GM19025 (cell line): ENCODE measurements around the gene PSTPIP2.
"Not testable (repeated sequence)": the region's sequence is repeated elsewhere in the genome, so short reads cannot be mapped to it uniquely, and the experiment has no call there.

ENCODE experiments used
- ATAC-seq: cut with Tn5 transposase; IDR thresholded peaks from one replicate; pipeline ENCODE4 v1.9.1; 2021; ENCODE audit warnings: mild to moderate bottlenecking, low read depth, moderate library complexity; ENCODE audit not compliant: unreplicated experiment

Gene PSTPIP2

DNA sequence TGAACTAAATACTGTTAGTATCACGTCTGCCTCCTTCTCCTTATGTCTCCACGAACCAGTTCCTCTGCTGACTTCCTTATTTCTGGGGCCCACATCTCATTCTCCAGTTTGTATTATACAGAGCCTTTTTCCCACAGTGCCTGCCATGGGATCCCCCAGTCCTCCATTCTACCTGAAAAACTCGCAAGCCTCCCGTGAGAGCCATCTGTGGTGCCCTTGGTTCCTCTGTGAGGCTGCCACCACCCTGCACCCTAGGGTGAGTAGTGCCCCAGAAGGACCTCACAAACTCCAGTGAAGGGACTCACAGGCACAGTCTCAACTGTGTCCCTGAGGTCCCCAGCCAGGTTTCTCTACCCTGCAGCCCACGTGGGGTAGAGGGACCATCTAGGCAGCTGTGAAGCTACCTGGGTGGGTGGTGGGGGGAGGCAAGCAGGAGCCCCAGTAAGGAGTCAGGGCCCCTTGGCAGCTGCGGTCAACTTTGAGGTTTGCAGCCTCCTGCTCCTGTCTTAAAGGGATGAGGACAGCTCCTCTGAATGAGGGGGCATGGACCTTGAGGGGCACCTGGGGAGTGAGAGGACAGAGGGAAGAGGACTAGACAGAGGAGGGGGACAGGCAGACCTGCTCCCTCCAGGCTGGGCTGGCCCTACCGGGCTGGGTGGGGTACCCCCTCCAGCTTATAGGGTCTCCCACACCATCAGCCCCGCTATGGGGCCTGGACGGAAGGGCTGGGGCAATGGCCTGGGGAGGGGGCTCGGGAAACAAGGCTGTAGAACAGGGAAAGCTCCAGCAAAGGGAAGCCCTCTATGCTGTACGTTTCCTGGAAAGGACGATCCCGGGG is 1.0 kb downstream of the PSTPIP2 start:
- ATAC-seq: no peak

DNA sequence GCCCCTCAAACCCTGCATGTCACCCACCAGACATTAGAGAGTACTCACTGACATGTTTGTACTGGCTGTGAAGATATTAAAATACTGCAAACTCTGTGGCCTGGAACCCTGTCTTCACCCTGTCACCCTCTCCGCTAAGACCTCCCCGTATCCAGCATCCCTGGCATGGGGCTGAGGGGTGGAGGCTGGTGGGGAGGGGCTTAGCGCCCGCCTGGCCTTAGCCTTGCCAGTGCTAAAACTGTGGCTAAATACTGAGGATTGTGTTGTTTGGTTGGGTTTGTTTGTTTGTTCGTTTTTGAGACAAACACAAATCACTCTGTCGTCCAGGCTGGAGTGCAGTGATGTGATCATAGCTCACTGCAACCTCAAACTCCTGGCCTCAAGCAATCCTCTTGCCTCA is 1.8 kb downstream of the PSTPIP2 start:
- no peak for ATAC-seq

GRCh38 chr18:46069524-46069923 is 2.5 kb downstream of the PSTPIP2 start:
- no peak for ATAC-seq

- no peak for ATAC-seq
These were observed 3.3 kb downstream of the PSTPIP2 start for GRCh38 chr18:46068763-46069162.

- ATAC-seq: no peak
These were observed 4.5 kb downstream of the PSTPIP2 start for GRCh38 chr18:46067438-46068007.

- ATAC-seq: no peak
These were observed 9.3 kb downstream of the PSTPIP2 start for GRCh38 chr18:46062781-46063180.

GRCh38 chr18:46061796-46062195 is 10.3 kb downstream of the PSTPIP2 start:
- ATAC-seq: no peak

GRCh38 chr18:46061387-46061786 is 10.7 kb downstream of the PSTPIP2 start:
- ATAC-seq: no peak

- no peak for ATAC-seq
These were observed 11.7 kb downstream of the PSTPIP2 start for GRCh38 chr18:46060359-46060841.

DNA sequence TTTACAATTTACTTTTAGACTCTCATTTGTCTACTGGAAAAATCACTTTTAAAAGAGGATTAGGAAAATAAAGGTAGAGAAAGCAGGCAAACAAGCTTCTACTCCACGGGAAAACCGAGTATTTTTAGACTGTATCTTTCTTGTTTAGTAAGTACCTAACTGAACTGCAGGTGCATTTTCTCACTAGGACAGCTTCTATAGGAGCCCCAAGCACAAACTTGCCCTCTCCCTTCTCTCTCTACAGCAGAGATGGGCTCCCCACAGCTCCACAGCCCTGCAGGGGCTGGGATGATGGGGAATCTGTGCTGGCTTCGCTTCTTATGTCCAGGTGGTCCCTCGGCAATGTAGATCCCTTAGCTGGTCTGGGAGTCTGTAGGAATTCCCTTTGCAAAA is 16.2 kb downstream of the PSTPIP2 start:
- ATAC-seq: no peak

DNA sequence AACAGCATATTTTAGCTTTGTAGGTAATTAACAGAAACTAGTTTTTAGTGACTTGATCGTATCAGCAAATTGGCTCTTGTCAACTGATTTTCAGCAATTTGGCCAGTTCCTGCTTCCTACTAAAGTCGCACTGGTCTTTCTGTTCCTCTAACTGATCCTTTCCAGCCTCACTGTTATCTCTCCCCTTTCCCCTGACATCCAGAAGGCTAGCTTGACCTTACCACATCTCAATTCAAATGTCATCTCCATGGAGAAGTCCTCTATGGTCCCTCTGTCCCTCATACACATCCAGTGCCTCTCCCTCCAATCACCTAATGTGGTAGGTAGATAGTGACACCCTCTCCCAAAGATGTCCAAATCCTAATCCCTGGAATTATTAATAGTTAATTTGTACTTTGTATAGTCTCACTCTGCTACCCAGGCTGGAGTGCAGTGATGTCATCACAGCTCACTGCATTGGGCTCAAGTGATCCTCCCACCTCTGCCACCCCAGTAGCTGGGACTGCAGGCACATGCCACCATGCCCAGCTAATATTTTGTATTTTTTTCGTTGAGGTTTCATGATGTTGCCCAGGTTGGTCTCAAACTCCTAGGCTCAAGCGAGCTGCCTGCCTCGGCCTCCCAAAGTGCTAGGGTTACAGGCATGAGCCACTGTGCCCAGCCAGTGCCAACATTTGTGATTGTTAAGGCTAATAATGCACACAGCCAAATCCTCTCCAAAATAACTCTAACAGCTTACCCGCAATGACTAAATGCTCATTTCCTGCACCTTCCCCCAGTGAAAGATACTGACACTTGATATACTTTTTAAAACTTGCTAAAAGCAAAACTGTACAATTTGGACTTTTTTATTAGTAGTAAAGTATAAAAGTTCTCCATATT is 16.9 kb downstream of the PSTPIP2 start:
- no peak for ATAC-seq

GRCh38 chr18:46053368-46054095 is 18.5 kb downstream of the PSTPIP2 start:
- no peak for ATAC-seq

- no peak for ATAC-seq
These were observed 20.2 kb downstream of the PSTPIP2 start for GRCh38 chr18:46051731-46052461.

- ATAC-seq: no peak
These were observed 21.8 kb downstream of the PSTPIP2 start for GRCh38 chr18:46050268-46050667.

GRCh38 chr18:46048641-46049040 is 23.4 kb downstream of the PSTPIP2 start:
- no peak for ATAC-seq

DNA sequence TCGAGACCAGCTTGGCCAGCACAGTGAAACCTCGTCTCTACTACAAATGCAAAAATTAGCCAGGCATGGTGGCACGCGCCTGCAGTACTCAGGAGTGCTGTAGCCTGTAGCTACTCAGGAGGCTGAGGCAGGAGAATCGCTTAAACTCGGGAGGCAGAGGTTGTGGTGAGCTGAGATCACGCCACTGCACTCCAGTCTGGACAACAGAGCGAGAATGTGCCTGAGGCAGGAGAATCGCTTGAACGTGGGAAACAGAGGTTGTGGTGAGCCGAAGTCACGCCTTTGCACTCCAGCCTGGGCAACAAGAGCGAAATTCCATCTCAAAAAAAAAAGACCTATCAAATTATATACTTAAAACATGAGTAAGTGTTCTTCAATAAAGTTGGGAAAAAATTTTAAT is 24.7 kb downstream of the PSTPIP2 start:
- not testable (repeated sequence) for ATAC-seq

DNA sequence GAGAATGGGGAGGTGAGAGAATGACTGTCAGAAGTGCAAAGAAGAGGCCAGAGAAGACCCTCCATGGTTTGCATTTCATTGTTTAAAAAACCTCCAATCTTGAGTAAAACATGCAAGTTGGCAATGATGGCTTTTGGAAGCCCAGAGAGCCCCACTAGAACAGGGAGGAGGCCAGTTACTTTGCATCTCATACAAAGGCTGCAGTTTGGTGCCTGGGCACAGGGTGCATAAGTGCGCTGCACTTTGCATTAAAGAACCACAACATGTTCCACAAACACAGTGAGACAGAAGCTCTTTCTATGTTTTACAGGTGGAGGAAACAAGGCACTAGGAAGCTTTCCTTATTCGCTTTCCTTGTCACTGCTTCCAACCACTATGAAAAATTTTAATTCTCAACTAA is 25.4 kb downstream of the PSTPIP2 start:
- ATAC-seq: no peak

GRCh38 chr18:46046126-46046525 is 25.9 kb downstream of the PSTPIP2 start:
- no peak for ATAC-seq

DNA sequence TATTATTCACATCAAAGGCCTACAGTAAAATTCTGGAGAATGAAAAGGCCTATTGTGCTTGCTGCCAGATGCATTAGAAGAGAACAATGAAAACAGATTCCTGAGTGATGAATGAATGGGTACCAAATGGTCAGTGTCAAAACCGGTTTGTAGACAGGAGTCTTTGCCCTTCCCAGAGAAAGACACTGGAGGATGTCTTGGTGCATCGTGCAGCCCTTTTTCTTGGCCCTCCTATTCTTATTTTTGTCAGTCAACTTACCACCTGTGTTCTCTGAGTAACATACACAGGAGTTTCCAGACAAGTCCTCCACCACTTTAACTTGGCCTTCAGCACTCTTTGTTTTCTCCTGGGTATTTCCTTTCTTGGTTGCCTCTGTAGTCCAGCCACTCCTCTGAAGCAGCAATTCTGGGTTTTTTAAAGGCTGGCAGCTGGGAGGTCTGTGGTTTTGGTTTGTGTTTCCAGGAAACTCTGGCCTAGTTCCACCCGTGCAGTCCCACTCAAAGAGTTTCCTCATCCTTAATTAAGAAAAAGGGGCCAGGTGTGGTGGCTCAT is 29.4 kb downstream of the PSTPIP2 start:
- no peak for ATAC-seq

GRCh38 chr18:46040747-46041104 is 31.3 kb downstream of the PSTPIP2 start:
- ATAC-seq: no peak
